GM04503 (cell line): ENCODE measurements around the gene SACS.
"Not testable (repeated sequence)": the region's sequence is repeated elsewhere in the genome, so short reads cannot be mapped to it uniquely, and the experiment has no call there.

ENCODE experiments used
- DNase-seq: peaks from one replicate; pipeline ENCODE4 v3.0.0-alpha.2; 2012; ENCODE audit warnings: low read depth

SACS gene

GRCh38 chr13:23408026-23408425, 25.5 kb downstream of the SACS start:
- DNase-seq, result no peak

- not testable (repeated sequence) for DNase-seq
Observed at GRCh38 chr13:23401156-23401555, 32.3 kb downstream of the SACS start.

- DNase-seq, result no peak
Observed at GRCh38 chr13:23399347-23399746, 34.2 kb downstream of the SACS start.

GRCh38 chr13:23394821-23395220, 38.7 kb downstream of the SACS start:
- no peak for DNase-seq

- no peak for DNase-seq
Observed at GRCh38 chr13:23392925-23393645, 40.4 kb downstream of the SACS start.

GRCh38 chr13:23392313-23392712, 41.2 kb downstream of the SACS start:
- no peak for DNase-seq

- no peak for DNase-seq
Observed at GRCh38 chr13:23391752-23392151, 41.8 kb downstream of the SACS start.

GRCh38 chr13:23386533-23386932, 47.0 kb downstream of the SACS start:
- DNase-seq, result no peak

- no peak for DNase-seq
Observed at GRCh38 chr13:23385931-23386330, 47.6 kb downstream of the SACS start.

GRCh38 chr13:23384111-23384510, 49.4 kb downstream of the SACS start:
- no peak for DNase-seq

- no peak for DNase-seq
Observed at GRCh38 chr13:23383151-23383550, 50.4 kb downstream of the SACS start.

GRCh38 chr13:23381866-23382265, 51.6 kb downstream of the SACS start:
- no peak for DNase-seq

GRCh38 chr13:23380534-23380933, 53.0 kb downstream of the SACS start:
- DNase-seq, result no peak

- peak; percentile 100 for DNase-seq
Observed at GRCh38 chr13:23377983-23378632, 55.4 kb downstream of the SACS start.

GRCh38 chr13:23377579-23377978, 55.9 kb downstream of the SACS start:
- DNase-seq, result no peak

- peak; percentile 41 for DNase-seq
Observed at GRCh38 chr13:23375001-23375971, 58.2 kb downstream of the SACS start.

- no peak for DNase-seq
Observed at GRCh38 chr13:23372264-23372906, 61.1 kb downstream of the SACS start.

GRCh38 chr13:23367907-23368306, 65.6 kb downstream of the SACS start:
- no peak for DNase-seq

- no peak for DNase-seq
Observed at GRCh38 chr13:23365652-23366051, 67.8 kb downstream of the SACS start.

- DNase-seq, result no peak
Observed at GRCh38 chr13:23359882-23360281, 73.6 kb downstream of the SACS start.

GRCh38 chr13:23357349-23357748, 76.2 kb downstream of the SACS start:
- DNase-seq, result no peak

- DNase-seq, result no peak
Observed at GRCh38 chr13:23356368-23356767, 77.1 kb downstream of the SACS start.
